WTC11 (cell line): ENCODE measurements around the gene RASGRF1. TPM values are rescaled to one million over a fixed set of nuclear protein-coding genes. Genes with fewer than 3 reads are reported as not detected.

Experiments
- ATAC-seq: fragments of 200-7000 bp; cut with Tn5 transposase; 2 replicates; pipeline ENCODE4 v1.10.0; 2021; ENCODE audit warnings: mild to moderate bottlenecking, moderate library complexity
- CTCF ChIA-PET: fragments of 300-600 bp; sonication (Branson Sonifier 250); formaldehyde crosslinking; loops from one replicate; lab custom pipeline; 2021; ENCODE audit warnings: antibody characterized with exemption; lab: Charles Lee
- POLR2A ChIA-PET: fragments of 350-600 bp; sonication (Branson Sonifier 250); formaldehyde crosslinking; loops from one replicate; lab custom pipeline; 2021; ENCODE audit warnings: antibody characterized with exemption; lab: Charles Lee
- DNase-seq: peaks from one replicate; pipeline ENCODE4 v3.0.0; 2021; ENCODE audit warnings: low spot score
- H3K27ac Mint-ChIP-seq: 2 replicates; pipeline ENCODE4 v1.8.0; 2021; ENCODE audit warnings: mixed read lengths
- H3K27me3 Mint-ChIP-seq: 2 replicates; pipeline ENCODE4 v1.8.0; 2021; ENCODE audit warnings: low read depth, mild to moderate bottlenecking, moderate library complexity, mixed read lengths
- H3K36me3 Mint-ChIP-seq: 2 replicates; pipeline ENCODE4 v1.8.0; 2021; ENCODE audit warnings: mixed read lengths
- H3K4me1 Mint-ChIP-seq: 2 replicates; pipeline ENCODE4 v1.8.0; 2022; ENCODE audit warnings: mixed read lengths
- H3K4me3 Mint-ChIP-seq: 2 replicates; pipeline ENCODE4 v1.8.0; 2021; ENCODE audit warnings: mild to moderate bottlenecking, moderate library complexity, mixed read lengths
- H3K9me3 Mint-ChIP-seq: 2 replicates; pipeline ENCODE4 v1.8.0; 2021; ENCODE audit warnings: mixed read lengths
- ATF1 ChIP-seq: sonication (generic); formaldehyde crosslinking; IDR thresholded peaks from 2 replicates; pipeline ENCODE4 v1.8.1; 2023; ENCODE audit warnings: mild to moderate bottlenecking, moderate library complexity, missing genetic modification reagents
- CREB1 ChIP-seq: sonication (generic); formaldehyde crosslinking; IDR thresholded peaks from 2 replicates; pipeline ENCODE4 v1.8.0; 2023; ENCODE audit warnings: mild to moderate bottlenecking, missing genetic modification reagents
- ELF4 ChIP-seq: sonication (generic); formaldehyde crosslinking; IDR thresholded peaks from 2 replicates; pipeline ENCODE4 v1.8.1; 2022; ENCODE audit warnings: low read depth, mild to moderate bottlenecking, moderate library complexity, missing genetic modification reagents
- ETV6 ChIP-seq: sonication (generic); formaldehyde crosslinking; IDR thresholded peaks from 2 replicates; pipeline ENCODE4 v1.8.1; 2022; ENCODE audit warnings: mild to moderate bottlenecking, missing genetic modification reagents
- GABPB1 ChIP-seq: sonication (generic); formaldehyde crosslinking; IDR thresholded peaks from 2 replicates; pipeline ENCODE4 v1.8.1; 2023; ENCODE audit warnings: mild to moderate bottlenecking, missing genetic modification reagents
- IRF2 ChIP-seq: sonication (generic); formaldehyde crosslinking; IDR thresholded peaks from 2 replicates; pipeline ENCODE4 v1.8.0; 2022; ENCODE audit warnings: low read depth, missing genetic modification reagents, borderline replicate concordance
- MXD4 ChIP-seq: fragments of 250-450 bp; sonication (Bioruptor Pico); IDR thresholded peaks from 2 replicates; pipeline ENCODE4 v1.8.0; 2021; ENCODE audit warnings: mild to moderate bottlenecking, moderate library complexity, borderline replicate concordance
- NR1H2 ChIP-seq: sonication (generic); formaldehyde crosslinking; IDR thresholded peaks from 2 replicates; pipeline ENCODE4 v1.9.0; 2021; ENCODE audit warnings: mild to moderate bottlenecking, moderate library complexity, missing genetic modification reagents
- RELA ChIP-seq: sonication (generic); formaldehyde crosslinking; IDR thresholded peaks from 2 replicates; pipeline ENCODE4 v1.8.1; 2022; ENCODE audit warnings: missing genetic modification reagents, mild to moderate bottlenecking, borderline replicate concordance
- TEAD4 ChIP-seq: sonication (generic); formaldehyde crosslinking; IDR thresholded peaks from 2 replicates; pipeline ENCODE4 v1.8.0; 2022; ENCODE audit warnings: mild to moderate bottlenecking, missing genetic modification reagents
- ZBTB21 ChIP-seq: sonication (generic); formaldehyde crosslinking; IDR thresholded peaks from 2 replicates; pipeline ENCODE4 v1.8.1; 2023; ENCODE audit warnings: mild to moderate bottlenecking, missing genetic modification reagents, borderline replicate concordance
- ZNF121 ChIP-seq: sonication (generic); formaldehyde crosslinking; IDR thresholded peaks from 2 replicates; pipeline ENCODE4 v1.8.0; 2023; ENCODE audit warnings: missing genetic modification reagents
- ZNF416 ChIP-seq: fragments of 250-450 bp; sonication (Bioruptor Pico); IDR thresholded peaks from 2 replicates; pipeline ENCODE4 v1.9.0; 2021; ENCODE audit warnings: mild to moderate bottlenecking, inconsistent platforms
- total RNA-seq: library from RNA; stranded (reverse); gene quantifications from 3 replicates; pipeline ENCODE4 v1.2.3, GENCODE V29; 2021
- TF ChIP-seq, protein P1 (sequence below): sonication (generic); formaldehyde crosslinking; IDR thresholded peaks from 2 replicates; pipeline ENCODE4 v1.8.1; 2023; ENCODE audit warnings: mild to moderate bottlenecking, missing genetic modification reagents
- TF ChIP-seq, protein P2 (sequence below): fragments of 250-450 bp; sonication (Bioruptor Pico); conservative IDR thresholded peaks from 2 replicates; pipeline ENCODE4 v1.9.0; 2021; ENCODE audit warnings: mild to moderate bottlenecking
- TF ChIP-seq, protein P3 (sequence below): sonication (generic); formaldehyde crosslinking; IDR thresholded peaks from 2 replicates; pipeline ENCODE4 v1.8.1; 2023; ENCODE audit warnings: mild to moderate bottlenecking, missing genetic modification reagents, borderline replicate concordance
- TF ChIP-seq, protein P4 (sequence below): sonication (generic); formaldehyde crosslinking; IDR thresholded peaks from 2 replicates; pipeline ENCODE4 v1.8.1; 2022; ENCODE audit warnings: missing genetic modification reagents, borderline replicate concordance

Gene RASGRF1
- total RNA-seq, 1 experiment from 2014 or later = 0.85 TPM

DNA sequence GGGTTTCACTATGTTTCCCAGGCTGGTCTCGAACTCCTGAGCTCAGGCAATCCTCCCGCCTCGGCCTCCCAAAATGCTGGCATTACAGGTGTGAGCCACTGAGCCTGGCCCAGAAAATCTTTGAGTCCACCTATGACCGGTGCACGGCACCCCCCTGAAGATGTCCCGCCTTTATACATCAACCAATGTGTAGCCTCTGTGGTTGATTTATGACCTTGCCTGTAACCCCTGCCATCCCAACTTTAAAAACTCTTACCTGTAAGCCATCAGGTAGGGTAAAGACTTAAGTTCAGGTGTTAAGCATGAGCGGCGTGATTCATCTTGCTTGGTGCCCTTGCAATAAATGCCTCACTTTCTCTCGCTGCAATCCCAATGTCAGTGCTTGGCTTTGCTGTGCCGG lies 131.2 kb downstream of the RASGRF1 start (continued):
- TF ChIP-seq, protein P1, sequence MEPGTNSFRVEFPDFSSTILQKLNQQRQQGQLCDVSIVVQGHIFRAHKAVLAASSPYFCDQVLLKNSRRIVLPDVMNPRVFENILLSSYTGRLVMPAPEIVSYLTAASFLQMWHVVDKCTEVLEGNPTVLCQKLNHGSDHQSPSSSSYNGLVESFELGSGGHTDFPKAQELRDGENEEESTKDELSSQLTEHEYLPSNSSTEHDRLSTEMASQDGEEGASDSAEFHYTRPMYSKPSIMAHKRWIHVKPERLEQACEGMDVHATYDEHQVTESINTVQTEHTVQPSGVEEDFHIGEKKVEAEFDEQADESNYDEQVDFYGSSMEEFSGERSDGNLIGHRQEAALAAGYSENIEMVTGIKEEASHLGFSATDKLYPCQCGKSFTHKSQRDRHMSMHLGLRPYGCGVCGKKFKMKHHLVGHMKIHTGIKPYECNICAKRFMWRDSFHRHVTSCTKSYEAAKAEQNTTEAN = no peak
- no peak for TF ChIP-seq MXD4
- TF ChIP-seq, protein P2, sequence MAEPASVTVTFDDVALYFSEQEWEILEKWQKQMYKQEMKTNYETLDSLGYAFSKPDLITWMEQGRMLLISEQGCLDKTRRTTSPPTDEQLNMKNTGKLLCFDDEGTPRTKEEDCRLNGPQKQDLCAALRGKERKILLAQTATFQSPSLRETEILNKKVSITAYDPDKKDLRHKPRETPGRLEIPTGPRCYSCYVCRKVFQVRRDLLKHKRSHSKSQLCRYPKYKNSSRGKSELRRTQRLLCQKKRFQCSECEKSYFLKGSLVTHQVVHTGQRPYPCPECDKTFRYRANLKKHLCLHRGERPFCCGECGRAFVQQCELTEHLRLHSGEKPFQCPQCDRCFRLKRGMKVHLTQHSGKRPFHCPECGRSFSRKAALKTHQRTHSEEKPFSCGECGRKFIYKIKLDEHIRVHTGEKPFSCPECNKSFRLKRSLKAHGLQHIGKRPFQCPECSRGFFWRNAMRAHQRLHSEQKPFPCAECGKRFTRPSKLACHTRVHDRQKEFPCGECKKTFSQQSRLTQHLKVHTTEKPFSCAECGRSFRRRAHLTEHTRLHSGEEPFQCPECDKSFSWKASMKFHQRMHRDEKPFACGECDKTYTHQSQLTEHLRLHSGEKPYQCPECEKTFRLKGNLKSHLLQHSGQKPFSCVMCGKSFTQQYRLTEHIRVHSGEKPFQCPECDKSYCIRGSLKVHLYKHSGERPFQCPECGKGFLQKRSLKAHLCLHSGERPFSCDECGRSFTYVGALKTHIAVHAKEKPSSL (CRISPR knock-in tag) = no peak
- no peak for TF ChIP-seq NR1H2
- no peak for TF ChIP-seq ZBTB21 (CRISPR knock-in tag)

DNA sequence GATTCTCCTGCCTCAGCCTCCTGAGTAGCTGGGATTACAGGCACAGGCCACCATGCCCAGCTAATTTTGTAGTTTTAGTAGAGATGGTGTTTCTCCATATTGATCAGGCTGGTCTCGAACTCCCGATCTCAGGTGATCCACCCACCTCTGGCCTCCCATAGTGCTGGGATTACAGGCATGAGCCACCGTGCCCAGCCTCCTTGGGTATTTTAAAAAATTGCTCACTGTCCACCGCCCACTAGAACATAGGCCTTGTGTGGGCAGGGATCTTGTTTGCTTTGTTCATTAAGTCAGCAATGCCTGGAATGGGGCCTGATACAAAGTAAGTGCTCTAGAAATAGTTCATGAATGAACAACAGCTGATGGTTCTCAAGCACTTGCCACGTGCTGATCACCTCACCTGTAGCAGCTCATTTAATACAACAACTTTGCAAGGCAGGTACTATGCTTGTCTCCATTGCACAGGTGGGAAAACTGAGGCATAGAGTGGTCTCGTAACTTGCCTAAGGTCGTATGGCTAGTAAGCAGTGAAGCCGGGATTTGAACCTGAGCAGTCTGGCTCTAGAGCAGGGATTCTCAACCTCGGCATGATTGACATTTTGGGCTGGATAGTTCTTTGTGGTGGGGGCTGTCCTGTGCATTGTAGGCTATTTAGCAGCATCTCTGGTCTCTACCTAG lies 133.0 kb downstream of the RASGRF1 start:
- no peaks in the 10 kb centered on the region for H3K36me3 Mint-ChIP-seq
- H3K27ac Mint-ChIP-seq = no peak overlapping the region
- H3K9me3 Mint-ChIP-seq = peaks cover 5% of the 10 kb centered on the region
- DNase-seq (no peak), ATAC-seq (no peak)
- H3K4me3 Mint-ChIP-seq = no peak overlapping the region
- no peak for TF ChIP-seq ATF1 (CRISPR knock-in tag)
- no peak for TF ChIP-seq ZNF416
- ChIA-PET POLR2A (no interaction called here), CTCF (interaction anchor here (1.0 to 2.3 kb wide), 2 partner anchors 22 to 50 kb away, joined by 4 to 12 read pairs; no protein-coding TSS in a partner anchor)
- H3K4me1 Mint-ChIP-seq = peaks cover 7% of the 10 kb centered on the region; the same call in 1 of the 2 replicates
- H3K27me3 Mint-ChIP-seq = no peaks in the 10 kb centered on the region

DNA sequence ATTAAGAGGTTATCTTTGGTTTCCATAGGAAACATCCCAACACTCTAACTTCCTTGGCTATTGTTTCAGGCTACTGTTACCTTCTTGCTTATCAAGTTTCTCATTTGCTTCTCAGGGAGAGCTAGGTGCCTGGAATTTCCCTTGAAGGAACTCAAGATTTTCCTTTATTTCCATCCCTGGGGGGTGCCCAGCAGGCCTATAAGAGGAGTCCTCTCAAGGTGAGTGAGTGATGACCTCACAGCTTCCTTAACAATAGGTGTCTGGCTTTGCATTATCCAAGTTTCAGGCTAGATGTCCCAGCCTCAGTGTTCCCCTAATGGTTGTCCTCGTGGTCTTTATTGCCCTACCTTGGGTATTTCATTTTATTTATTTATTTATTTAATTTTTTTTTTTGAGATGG lies 133.6 kb downstream of the RASGRF1 start:
- peaks cover 7% of the 10 kb centered on the region for H3K4me1 Mint-ChIP-seq
- H3K4me3 Mint-ChIP-seq = no peak overlapping the region
- no peak for TF ChIP-seq TEAD4
- TF ChIP-seq RELA = no peak
- TF ChIP-seq ZNF121 (CRISPR knock-in tag) = no peak
- ATAC-seq (no peak), DNase-seq (no peak)
- H3K27ac Mint-ChIP-seq = no peak overlapping the region
- CTCF ChIA-PET = interaction anchor here (1.0 to 2.3 kb wide), 3 partner anchors 12 to 50 kb away, joined by 3 to 12 read pairs (median 4); partner anchors contain the start of gene CTSH
- POLR2A ChIA-PET = no interaction called here
- H3K27me3 Mint-ChIP-seq = no peaks in the 10 kb centered on the region
- peaks cover 5% of the 10 kb centered on the region for H3K9me3 Mint-ChIP-seq
- H3K36me3 Mint-ChIP-seq = no peaks in the 10 kb centered on the region

DNA sequence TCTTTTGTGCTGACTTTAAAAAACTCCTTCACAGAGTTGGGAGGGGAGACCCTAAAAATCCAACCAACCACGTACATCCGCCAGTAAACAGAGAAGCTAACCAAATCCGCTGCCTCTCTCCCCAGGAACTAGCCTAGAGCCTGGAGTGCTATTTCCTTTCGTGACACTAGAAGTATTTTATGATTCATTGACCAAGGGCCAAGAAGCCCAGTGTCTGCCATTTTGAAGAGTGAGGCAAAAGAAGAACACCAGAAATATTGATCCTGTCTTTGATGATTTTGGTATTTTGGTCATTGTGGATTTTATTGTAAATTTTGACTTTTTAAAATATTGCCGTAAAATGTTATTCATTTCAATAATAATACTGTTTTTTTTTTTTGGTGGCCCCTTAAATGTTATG lies 135.2 kb downstream of the RASGRF1 start:
- Mint-ChIP-seq H3K36me3 (no peaks in the 10 kb centered on the region), H3K27ac (no peak overlapping the region), H3K4me3 (no peak overlapping the region), H3K4me1 (peaks cover 20% of the 10 kb centered on the region), H3K9me3 (no peaks in the 10 kb centered on the region), H3K27me3 (no peaks in the 10 kb centered on the region)
- POLR2A ChIA-PET = no interaction called here
- DNase-seq (no peak), ATAC-seq (no peak)
- CTCF ChIA-PET = interaction anchor here (1.0 to 2.3 kb wide), 2 partner anchors 11 to 24 kb away, joined by 3 to 12 read pairs; partner anchors contain the start of gene CTSH
- TF ChIP-seq ELF4 (CRISPR knock-in tag) = no peak
- TF ChIP-seq IRF2 (CRISPR knock-in tag) = no peak
- TF ChIP-seq, protein P3, sequence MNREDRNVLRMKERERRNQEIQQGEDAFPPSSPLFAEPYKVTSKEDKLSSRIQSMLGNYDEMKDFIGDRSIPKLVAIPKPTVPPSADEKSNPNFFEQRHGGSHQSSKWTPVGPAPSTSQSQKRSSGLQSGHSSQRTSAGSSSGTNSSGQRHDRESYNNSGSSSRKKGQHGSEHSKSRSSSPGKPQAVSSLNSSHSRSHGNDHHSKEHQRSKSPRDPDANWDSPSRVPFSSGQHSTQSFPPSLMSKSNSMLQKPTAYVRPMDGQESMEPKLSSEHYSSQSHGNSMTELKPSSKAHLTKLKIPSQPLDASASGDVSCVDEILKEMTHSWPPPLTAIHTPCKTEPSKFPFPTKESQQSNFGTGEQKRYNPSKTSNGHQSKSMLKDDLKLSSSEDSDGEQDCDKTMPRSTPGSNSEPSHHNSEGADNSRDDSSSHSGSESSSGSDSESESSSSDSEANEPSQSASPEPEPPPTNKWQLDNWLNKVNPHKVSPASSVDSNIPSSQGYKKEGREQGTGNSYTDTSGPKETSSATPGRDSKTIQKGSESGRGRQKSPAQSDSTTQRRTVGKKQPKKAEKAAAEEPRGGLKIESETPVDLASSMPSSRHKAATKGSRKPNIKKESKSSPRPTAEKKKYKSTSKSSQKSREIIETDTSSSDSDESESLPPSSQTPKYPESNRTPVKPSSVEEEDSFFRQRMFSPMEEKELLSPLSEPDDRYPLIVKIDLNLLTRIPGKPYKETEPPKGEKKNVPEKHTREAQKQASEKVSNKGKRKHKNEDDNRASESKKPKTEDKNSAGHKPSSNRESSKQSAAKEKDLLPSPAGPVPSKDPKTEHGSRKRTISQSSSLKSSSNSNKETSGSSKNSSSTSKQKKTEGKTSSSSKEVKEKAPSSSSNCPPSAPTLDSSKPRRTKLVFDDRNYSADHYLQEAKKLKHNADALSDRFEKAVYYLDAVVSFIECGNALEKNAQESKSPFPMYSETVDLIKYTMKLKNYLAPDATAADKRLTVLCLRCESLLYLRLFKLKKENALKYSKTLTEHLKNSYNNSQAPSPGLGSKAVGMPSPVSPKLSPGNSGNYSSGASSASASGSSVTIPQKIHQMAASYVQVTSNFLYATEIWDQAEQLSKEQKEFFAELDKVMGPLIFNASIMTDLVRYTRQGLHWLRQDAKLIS = no peak
- TF ChIP-seq, protein P2 (CRISPR knock-in tag) = no peak
- TF ChIP-seq, protein P4, sequence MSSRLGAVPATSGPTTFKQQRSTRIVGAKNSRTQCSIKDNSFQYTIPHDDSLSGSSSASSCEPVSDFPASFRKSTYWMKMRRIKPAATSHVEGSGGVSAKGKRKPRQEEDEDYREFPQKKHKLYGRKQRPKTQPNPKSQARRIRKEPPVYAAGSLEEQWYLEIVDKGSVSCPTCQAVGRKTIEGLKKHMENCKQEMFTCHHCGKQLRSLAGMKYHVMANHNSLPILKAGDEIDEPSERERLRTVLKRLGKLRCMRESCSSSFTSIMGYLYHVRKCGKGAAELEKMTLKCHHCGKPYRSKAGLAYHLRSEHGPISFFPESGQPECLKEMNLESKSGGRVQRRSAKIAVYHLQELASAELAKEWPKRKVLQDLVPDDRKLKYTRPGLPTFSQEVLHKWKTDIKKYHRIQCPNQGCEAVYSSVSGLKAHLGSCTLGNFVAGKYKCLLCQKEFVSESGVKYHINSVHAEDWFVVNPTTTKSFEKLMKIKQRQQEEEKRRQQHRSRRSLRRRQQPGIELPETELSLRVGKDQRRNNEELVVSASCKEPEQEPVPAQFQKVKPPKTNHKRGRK = no peak
- TF ChIP-seq MXD4 = no peak
- no peak for TF ChIP-seq CREB1 (CRISPR knock-in tag)
- no peak for TF ChIP-seq ETV6
- no peak for TF ChIP-seq GABPB1 (CRISPR knock-in tag)
